ENCODE data around the gene PRKACG.
A peak's percentile ranks its signal among the peaks of the same experiment; 100 is the strongest.
"Not testable (repeated sequence)": the region's sequence is repeated elsewhere in the genome, so short reads cannot be mapped to it uniquely, and the experiment has no call there.

The PRKACG gene

DNA sequence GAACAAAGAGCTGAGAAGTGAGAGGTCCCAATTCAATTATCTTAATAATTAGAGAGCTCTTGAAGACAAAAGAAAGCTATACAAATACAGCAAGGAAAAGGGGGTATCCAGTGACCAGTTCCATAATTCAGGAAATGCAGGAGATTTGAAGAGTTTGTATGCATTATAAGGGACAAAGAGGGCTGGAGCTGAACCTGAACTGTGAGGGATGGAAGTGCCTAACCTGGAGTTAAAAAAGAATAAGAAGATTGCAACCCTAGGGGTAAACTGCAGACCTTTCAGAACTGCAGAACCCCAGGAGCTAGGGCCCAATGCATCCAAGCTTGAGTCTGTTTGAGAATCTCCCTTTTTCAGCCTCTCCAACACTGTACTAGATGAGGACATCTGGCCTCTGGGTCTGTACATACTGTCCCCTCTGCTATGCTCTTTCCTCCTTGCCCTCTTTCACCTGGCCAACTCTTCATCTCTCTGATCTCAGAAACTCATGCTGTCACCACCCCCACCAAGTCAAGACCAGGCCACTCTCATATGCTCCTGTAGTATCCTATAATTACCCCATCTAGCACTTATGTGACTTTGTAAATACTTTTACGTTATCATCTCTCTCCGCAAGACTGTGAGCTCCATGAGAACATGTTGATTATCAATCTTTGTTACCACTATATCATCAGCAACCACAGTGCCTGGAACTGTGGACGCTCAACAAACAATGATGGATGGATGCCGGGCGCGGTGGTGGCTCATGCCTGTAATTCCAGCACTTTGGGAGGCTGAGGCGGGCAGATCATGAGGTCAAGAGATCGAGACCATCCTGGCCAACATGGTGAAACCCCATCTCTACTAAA, 6.6 kb upstream of the PRKACG start:
- DNase-seq, result no peak

GRCh38 chr9:69019808-69020207, 5.9 kb upstream of the PRKACG start:
- no peak for DNase-seq

GRCh38 chr9:69018737-69019136, 4.8 kb upstream of the PRKACG start:
- no peak for DNase-seq

DNA sequence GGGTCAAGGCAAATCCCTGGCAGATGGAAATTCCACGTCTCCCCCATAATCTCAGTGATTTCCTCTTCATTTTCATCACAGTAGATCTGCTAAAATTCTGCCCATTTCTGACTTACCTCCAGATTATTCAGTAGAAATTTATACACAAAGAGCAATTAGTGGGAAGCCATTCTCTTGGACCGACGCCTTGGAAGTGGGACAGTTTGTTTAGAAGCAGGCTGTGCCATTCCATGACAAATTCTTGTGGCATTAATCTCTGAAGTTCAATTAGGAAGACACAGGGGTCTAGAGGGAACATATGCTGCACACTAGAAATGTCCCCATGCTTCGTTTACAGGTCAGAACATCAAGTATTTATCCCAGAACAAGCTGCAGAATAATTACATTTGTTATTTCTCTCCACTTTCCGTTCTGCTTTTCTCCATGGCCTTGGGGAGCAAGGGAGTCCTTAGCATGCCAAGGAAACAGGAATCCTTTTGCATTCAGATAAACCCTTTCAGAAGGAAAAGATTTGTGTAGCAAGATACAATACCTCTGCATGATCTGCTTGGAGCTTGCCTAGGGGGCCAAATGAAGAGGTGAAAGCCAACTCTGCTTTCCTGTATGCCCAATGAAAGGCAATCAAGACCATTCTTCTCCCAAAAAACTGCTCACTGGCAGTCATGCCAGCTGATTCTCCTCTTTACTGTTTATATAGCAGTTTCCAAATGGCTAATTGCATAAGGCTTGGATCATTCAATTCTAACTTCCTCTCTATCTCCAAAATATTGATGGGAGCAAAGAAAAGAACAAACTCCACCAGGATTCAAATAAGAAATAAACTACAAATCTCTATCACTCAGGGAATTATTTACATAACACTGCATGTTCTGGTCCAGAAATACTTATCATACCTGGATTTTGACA, 2.5 kb upstream of the PRKACG start:
- DNase-seq, result no peak

DNA sequence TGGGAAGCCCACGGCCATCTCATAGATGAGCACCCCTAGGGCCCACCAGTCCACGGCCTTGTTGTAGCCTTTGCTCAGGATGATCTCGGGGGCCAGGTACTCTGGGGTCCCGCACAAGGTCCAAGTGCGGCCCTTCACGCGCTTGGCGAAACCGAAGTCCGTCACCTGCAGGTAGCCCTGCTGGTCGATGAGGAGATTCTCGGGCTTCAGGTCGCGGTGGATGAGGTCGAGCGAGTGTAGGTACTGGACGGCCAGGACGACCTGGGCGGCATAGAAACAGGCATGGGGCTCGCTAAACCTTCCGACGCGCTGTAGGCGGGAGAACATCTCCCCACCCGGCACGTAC, 558 bp downstream of the PRKACG start:
- DNase-seq, result no peak

DNA sequence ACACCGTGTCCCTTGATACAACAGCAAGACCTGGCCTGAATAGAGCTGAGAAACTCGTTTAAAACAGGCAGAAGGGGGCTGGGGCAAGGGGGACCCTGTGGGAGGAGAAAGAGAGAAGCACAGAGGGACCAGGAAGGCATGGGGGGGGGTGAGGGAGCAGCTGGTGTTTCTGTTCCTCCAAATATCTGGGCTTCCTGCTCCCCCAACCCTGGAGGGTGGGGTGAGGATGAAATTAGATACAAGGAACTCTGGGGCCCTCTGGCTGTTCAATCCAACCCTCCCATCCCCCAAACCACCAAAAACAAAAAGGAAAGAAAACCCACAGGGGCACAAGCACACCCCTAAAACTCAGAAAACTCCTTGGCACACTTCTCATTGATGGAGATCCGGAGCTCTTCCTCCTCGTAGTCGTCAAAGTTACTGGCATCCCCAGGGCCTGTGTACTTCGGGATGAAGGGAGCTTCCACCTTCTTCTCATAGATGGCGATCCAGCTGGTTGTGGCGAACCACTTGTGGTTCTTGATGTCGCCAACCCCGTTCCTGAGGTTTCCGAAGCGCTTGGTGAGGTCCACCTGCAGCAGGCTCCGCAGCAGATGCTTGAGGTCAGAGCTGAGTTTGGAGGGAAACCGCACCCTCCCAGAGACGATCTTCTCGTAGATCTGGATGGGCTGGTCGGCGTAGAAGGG, 1.1 kb downstream of the PRKACG start:
- DNase-seq, result no peak

DNA sequence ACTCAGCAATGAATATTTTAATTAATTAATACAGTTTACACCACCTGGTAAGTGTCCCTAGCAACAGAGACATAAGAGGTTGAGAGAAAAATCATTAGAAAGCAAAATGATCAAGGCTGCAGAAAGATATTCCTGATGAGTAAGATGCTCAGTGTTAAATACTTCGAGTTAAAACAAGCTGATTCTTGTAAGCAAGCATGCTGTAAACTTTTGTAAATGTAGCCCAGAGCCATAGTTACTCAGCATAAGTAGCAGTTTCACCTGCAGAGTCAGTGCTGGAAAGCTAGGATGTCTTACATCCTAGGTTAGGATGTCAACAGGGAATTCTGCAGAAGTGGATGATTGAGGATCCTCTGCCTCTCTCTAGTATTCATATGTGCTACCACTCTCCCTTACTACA, 4.2 kb downstream of the PRKACG start:
- DNase-seq, result no peak

DNA sequence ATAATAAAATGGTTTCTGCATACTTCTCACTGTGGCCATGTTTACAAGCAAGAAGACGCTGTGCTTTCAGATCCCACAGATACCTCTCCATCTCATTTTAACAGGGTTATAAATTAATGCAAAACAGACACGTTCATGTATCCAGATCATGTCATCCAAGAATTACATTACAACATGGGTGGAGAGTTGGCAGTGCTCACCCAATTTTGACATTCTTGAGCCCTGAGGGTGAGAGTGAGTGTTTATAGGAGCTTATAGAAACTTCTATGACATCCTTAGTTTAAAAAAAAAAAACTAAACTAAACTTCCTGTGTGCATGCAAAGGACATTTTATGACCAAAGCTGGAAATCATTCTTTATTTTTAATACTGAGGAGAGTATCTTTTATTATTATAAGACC, 9.1 kb downstream of the PRKACG start:
- no peak for DNase-seq

DNA sequence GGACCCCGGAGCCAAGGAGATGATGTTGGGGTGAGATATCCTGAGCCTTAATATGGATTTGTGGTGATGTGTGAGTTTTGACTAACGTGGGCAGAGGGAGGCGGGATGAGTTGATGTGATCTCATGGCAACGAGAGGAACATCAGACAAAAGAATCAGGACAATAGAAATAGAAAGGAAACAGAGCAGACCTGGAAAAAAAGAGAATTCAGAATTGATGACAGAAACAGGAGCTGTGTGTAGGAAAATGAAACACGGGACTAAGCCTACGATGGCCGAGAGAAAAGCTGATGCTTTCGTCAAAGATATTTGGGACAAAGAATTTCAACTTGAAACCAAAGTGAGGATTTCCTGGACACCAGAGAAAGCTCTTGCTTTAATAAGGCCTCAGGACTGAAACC, 10.9 kb downstream of the PRKACG start:
- no peak for DNase-seq

DNA sequence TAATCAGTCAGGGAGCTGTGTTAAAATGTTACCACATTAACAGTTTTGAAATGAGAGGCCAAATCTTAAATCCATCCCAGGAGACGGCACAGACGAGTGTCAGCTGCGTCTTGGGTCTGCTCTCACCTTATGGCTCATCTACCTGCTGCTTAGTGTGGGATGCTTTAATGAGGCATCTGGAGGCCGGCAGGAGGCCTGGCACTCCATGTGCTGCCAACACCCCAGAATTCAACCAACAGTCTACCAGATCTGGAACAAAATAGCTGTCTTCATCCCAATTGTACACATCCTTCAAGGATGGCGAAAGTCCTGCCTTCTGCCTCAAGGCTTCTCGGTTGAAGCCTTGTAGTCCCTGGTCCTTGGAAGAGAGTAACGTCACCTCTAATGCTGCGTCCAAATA, 12.0 kb downstream of the PRKACG start:
- DNase-seq, result no peak

GRCh38 chr9:68999393-69000105, 14.4 kb downstream of the PRKACG start:
- peak; percentile 67 for DNase-seq

- no peak for DNase-seq
Measured at GRCh38 chr9:68998812-68999211, 15.1 kb downstream of the PRKACG start.

- no peak for DNase-seq
Measured at GRCh38 chr9:68998385-68998784, 15.5 kb downstream of the PRKACG start.

GRCh38 chr9:68997666-68998065, 16.2 kb downstream of the PRKACG start:
- DNase-seq, result no peak

GRCh38 chr9:68996462-68996861, 17.5 kb downstream of the PRKACG start:
- no peak for DNase-seq

DNA sequence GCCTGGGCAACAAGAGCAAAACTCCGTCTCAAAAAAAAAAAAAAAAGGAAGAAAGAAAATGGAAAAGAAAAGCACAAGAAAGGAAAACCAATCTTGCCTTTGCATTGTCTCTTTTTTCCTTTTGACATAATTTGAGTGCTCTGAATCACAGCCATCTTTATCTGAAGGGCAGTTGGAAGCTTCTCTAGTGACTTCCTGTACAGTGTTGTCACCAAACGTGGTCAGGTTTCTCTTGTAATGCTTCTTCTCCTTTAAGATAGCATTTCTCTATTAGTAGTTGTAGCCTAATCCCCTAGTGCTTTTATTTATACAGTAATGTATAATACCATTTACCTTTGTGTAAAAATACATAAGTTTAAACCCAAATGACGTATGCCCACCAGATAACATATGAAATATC, 18.1 kb downstream of the PRKACG start:
- no peak for DNase-seq

- DNase-seq, result no peak
Measured at GRCh38 chr9:68991457-68991856, 22.5 kb downstream of the PRKACG start.

DNA sequence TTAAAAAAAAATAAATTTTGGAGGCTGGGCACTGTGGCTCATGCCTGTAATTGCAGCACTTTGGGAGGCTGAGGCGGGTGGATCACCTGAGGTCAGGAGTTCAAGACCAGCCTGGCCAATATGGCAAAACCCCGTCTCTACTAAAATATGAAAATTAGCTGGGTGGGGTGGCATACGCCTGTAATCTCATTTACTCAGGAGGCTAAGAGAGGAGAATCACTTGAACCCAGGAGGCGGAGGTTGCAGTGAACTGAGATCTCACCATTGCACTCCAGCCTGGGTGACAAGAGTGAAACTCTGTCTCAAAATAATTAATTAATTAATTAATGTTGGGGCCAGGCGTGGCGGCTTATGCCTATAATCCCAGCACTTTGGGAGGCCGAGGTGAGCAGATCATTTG, 27.0 kb downstream of the PRKACG start:
- not testable (repeated sequence) for DNase-seq

DNA sequence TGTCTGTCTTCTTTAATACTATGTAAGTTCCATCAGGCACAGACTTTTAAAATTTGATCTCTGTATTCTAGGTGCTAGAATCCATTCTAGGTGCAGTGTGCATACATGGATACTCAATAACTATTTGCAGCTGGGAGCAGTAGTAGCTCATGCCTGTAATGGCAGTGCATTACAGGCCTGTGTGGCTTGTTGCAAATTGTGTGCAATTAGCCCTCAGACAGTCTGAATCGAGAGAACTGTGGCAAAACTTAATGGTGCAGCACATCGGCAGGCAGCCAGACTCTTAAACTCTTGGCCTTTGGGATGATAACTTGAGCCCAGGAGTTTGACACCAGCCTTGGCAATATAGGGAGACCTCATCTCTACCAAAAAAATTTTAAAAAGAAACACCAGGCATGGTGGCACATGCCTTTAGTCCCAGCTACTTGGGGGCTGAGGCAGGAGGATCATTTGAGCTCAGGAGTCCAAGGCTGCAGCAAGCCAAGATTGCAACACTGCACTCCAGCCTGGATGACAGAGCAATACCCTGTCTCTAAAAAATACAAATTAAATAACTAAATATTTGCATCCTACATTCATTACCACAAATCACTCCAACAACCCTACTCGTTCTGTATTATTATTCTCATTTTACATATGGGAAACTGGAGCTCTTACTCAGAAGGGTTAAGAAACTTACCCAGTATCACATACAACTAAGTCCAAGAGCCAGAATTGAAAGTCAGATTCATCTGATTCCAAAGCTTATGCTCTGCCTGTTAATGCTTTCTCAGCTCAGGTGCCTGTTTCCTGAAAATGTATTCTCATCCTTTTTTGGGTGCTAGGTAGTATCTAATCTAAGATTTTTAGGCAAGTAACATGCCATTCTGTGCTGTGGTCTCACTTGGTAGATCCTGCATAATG, 30.1 kb downstream of the PRKACG start:
- no peak for DNase-seq

- DNase-seq, result no peak
Measured at GRCh38 chr9:68983008-68983411, 30.9 kb downstream of the PRKACG start.

- DNase-seq, result no peak
Measured at GRCh38 chr9:68981789-68982188, 32.1 kb downstream of the PRKACG start.
